IPS-15b (cell line): ENCODE data around the gene HIVEP3.
"Not testable (repeated sequence)": the region's sequence is repeated elsewhere in the genome, so short reads cannot be mapped to it uniquely, and the experiment has no call there.

Experiments used
- H3K27me3 ChIP-seq: one replicate; pipeline ENCODE4 v1.6.1; 2013; ENCODE audit warnings: low read length; ENCODE audit not compliant: control insufficient read depth, insufficient read depth
- H3K36me3 ChIP-seq: one replicate; pipeline ENCODE4 v1.6.1; 2013; ENCODE audit warnings: low read length; ENCODE audit not compliant: control insufficient read depth, insufficient read depth
- H3K4me1 ChIP-seq: one replicate; pipeline ENCODE4 v1.6.1; 2013; ENCODE audit warnings: mild to moderate bottlenecking, low read length; ENCODE audit not compliant: control insufficient read depth, insufficient read depth
- H3K4me3 ChIP-seq: one replicate; pipeline ENCODE4 v1.5.1; 2013; ENCODE audit warnings: low read depth, low read length
- H3K9ac ChIP-seq: one replicate; pipeline ENCODE4 v1.6.1; 2013; ENCODE audit warnings: low read depth, mild to moderate bottlenecking, low read length
- H3K9me3 ChIP-seq: one replicate; pipeline ENCODE4 v1.6.1; 2013; ENCODE audit warnings: mild to moderate bottlenecking, low read length; ENCODE audit not compliant: control insufficient read depth, insufficient read depth

Gene HIVEP3

DNA sequence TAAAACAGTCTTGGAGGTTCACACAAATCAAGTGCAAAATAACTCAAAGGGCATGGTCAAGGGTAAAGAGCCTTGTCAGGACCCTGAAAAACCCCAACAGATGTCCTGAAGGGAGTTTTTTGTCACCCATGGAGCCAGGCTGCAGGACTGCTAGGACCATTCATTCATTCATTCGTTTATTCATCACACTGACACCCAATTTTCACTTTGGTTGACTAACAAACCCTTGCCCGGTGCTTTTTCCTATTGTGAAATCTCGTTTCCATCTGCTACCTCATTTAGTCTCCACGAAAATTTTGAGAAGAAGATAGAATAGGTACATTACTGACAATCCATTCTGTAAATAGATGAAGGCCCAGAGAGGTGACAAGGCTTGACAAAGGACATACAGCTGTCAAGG, 216.0 kb downstream of the HIVEP3 start:
- no peaks in the 10 kb centered on the region for H3K27me3 ChIP-seq
- H3K9me3 ChIP-seq, result no peaks in the 10 kb centered on the region
- no peaks in the 10 kb centered on the region for H3K36me3 ChIP-seq
- H3K4me3 ChIP-seq, result no peak overlapping the region
- no peaks in the 10 kb centered on the region for H3K4me1 ChIP-seq
- no peak overlapping the region for H3K9ac ChIP-seq

- Histone ChIP-seq H3K36me3 (no peaks in the 10 kb centered on the region), H3K9ac (no peak overlapping the region), H3K4me3 (no peak overlapping the region), H3K4me1 (no peaks in the 10 kb centered on the region), H3K27me3 (no peaks in the 10 kb centered on the region), H3K9me3 (no peaks in the 10 kb centered on the region)
These were observed 217.7 kb downstream of the HIVEP3 start for GRCh38 chr1:41700986-41701535.

GRCh38 chr1:41700581-41700980, 218.1 kb downstream of the HIVEP3 start:
- H3K36me3 ChIP-seq, result no peaks in the 10 kb centered on the region
- no peaks in the 10 kb centered on the region for H3K27me3 ChIP-seq
- no peaks in the 10 kb centered on the region for H3K9me3 ChIP-seq
- no peak overlapping the region for H3K9ac ChIP-seq
- no peak overlapping the region for H3K4me3 ChIP-seq
- no peaks in the 10 kb centered on the region for H3K4me1 ChIP-seq

DNA sequence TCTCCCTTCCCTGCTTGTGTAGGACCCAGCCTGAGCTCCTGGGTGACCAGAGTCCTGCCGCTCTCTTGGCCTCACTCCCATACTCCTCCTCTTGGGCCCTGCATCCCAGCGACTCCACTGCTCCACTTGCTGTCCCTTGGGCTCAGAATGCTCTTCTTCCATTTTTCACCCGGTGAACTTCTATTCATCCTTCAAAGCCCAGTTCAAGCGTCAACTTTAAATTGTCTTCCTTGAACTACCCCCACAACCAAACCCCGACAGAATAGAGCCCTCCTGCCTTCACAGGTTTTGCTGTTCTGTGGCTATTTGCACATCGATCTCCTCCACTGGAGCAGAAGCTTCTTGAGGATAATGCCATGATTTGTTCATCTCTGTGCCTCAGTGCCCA, 218.9 kb downstream of the HIVEP3 start:
- Histone ChIP-seq H3K9me3 (no peaks in the 10 kb centered on the region), H3K36me3 (no peaks in the 10 kb centered on the region), H3K4me3 (no peak overlapping the region), H3K4me1 (no peaks in the 10 kb centered on the region), H3K9ac (no peak overlapping the region), H3K27me3 (no peaks in the 10 kb centered on the region)

GRCh38 chr1:41698916-41699860, 219.5 kb downstream of the HIVEP3 start:
- H3K36me3 ChIP-seq, result no peaks in the 10 kb centered on the region
- no peak overlapping the region for H3K9ac ChIP-seq
- H3K4me1 ChIP-seq, result no peaks in the 10 kb centered on the region
- H3K27me3 ChIP-seq, result no peaks in the 10 kb centered on the region
- H3K9me3 ChIP-seq, result no peaks in the 10 kb centered on the region
- H3K4me3 ChIP-seq, result no peak overlapping the region

GRCh38 chr1:41696381-41696780, 222.3 kb downstream of the HIVEP3 start:
- Histone ChIP-seq H3K27me3 (no peaks in the 10 kb centered on the region), H3K4me3 (no peak overlapping the region), H3K4me1 (no peaks in the 10 kb centered on the region), H3K9me3 (no peaks in the 10 kb centered on the region), H3K9ac (no peak overlapping the region), H3K36me3 (no peaks in the 10 kb centered on the region)

DNA sequence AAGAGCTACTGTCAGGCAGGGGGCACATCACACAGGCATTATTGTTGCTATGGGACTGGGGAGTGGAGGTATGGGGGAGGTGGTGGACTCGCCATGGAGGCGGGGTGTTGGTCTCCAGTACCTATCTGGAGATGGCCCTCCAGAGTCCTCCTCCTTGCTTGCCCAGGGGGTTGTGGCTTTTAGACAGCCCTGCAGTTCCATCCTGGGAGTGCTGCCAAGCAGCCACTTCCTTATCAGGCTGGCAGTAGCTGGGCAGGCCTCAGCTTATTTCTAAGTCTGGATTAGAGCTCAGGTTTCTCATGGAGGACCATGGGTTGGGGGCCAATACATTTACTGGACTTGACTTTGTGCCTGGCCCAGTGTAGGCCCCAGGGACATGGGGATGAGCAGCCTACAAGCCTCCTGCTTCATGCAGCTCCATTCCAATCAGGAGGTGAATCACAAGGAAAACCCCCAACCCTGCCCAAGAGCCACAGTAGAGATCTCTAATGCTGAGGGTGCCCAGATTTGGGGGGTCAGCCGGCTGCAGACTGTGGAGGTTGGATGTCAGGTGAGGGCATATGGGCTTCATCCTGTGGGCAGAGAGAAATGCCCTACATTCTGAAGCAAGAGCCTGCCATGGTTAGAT, 223.5 kb downstream of the HIVEP3 start:
- Histone ChIP-seq H3K27me3 (no peaks in the 10 kb centered on the region), H3K9ac (no peak overlapping the region), H3K4me3 (no peak overlapping the region)

GRCh38 chr1:41691966-41692365, 226.8 kb downstream of the HIVEP3 start:
- H3K9ac ChIP-seq, H3K36me3 ChIP-seq, H3K4me1 ChIP-seq, H3K4me3 ChIP-seq, H3K9me3 ChIP-seq, H3K27me3 ChIP-seq: not testable (repeated sequence)

More for the DNA sequence above, 223.5 kb downstream of the HIVEP3 start:
- no peaks in the 10 kb centered on the region for H3K4me1 ChIP-seq
- H3K36me3 ChIP-seq, result no peaks in the 10 kb centered on the region
- no peaks in the 10 kb centered on the region for H3K9me3 ChIP-seq

DNA sequence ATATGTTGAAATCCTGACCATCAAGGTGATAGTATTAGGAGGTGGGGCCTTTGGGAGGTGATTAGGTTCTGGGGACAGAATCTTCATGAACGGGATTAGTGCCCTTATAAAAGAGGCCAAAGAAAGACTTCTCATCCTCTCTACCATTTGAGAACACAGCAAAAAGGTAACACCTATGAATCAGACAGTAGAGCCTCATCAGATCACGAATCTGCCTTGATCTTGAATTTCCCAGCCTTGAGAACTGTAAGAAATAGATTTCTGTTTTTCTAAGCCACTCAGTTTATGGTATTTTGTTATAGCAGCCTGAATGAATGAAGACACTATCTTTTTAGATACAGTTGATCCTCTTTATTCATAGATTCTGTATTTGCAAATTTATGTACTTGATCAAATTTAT, 227.3 kb downstream of the HIVEP3 start:
- no peak overlapping the region for H3K4me3 ChIP-seq
- H3K4me1 ChIP-seq, result no peaks in the 10 kb centered on the region
- no peaks in the 10 kb centered on the region for H3K9me3 ChIP-seq
- no peak overlapping the region for H3K9ac ChIP-seq
- no peaks in the 10 kb centered on the region for H3K27me3 ChIP-seq
- H3K36me3 ChIP-seq, result no peaks in the 10 kb centered on the region

- H3K4me3 ChIP-seq, result no peak overlapping the region
- H3K9ac ChIP-seq, result no peak overlapping the region
- H3K36me3 ChIP-seq, result no peaks in the 10 kb centered on the region
- H3K27me3 ChIP-seq, result no peaks in the 10 kb centered on the region
- no peaks in the 10 kb centered on the region for H3K9me3 ChIP-seq
- no peaks in the 10 kb centered on the region for H3K4me1 ChIP-seq
These were observed 228.4 kb downstream of the HIVEP3 start for GRCh38 chr1:41690331-41690730.

- no peak overlapping the region for H3K9ac ChIP-seq
- H3K36me3 ChIP-seq, result no peaks in the 10 kb centered on the region
- no peak overlapping the region for H3K4me3 ChIP-seq
- no peaks in the 10 kb centered on the region for H3K9me3 ChIP-seq
- no peaks in the 10 kb centered on the region for H3K27me3 ChIP-seq
- no peaks in the 10 kb centered on the region for H3K4me1 ChIP-seq
These were observed 229.2 kb downstream of the HIVEP3 start for GRCh38 chr1:41689558-41689981.

GRCh38 chr1:41689139-41689538, 229.6 kb downstream of the HIVEP3 start:
- no peaks in the 10 kb centered on the region for H3K27me3 ChIP-seq
- no peaks in the 10 kb centered on the region for H3K36me3 ChIP-seq
- H3K9ac ChIP-seq, result no peak overlapping the region
- H3K4me1 ChIP-seq, result no peaks in the 10 kb centered on the region
- H3K4me3 ChIP-seq, result no peak overlapping the region
- H3K9me3 ChIP-seq, result no peaks in the 10 kb centered on the region
